ENCODE measurements around the gene GRK3.

The GRK3 gene

GRCh38 chr22:25750569-25751173, 186.2 kb downstream of the GRK3 start:
- in situ Hi-C loops (cut with HindIII; ENCODE audit: low sequenced_read_pairs), result no loop called here

- in situ Hi-C loops (cut with HindIII; ENCODE audit: low sequenced_read_pairs), result no loop called here
Observed at GRCh38 chr22:25751174-25751581, 186.7 kb downstream of the GRK3 start.

GRCh38 chr22:25752615-25753214, 188.2 kb downstream of the GRK3 start:
- in situ Hi-C loops (cut with HindIII; ENCODE audit: low sequenced_read_pairs), result no loop called here

GRCh38 chr22:25753252-25753651, 188.8 kb downstream of the GRK3 start:
- in situ Hi-C loops (cut with HindIII; ENCODE audit: low sequenced_read_pairs), result no loop called here

GRCh38 chr22:25754527-25755202, 190.2 kb downstream of the GRK3 start:
- in situ Hi-C loops (cut with HindIII; ENCODE audit: low sequenced_read_pairs), result no loop called here

- in situ Hi-C loops (cut with HindIII; ENCODE audit: low sequenced_read_pairs), result no loop called here
Observed at GRCh38 chr22:25757686-25758085, 193.2 kb downstream of the GRK3 start.

DNA sequence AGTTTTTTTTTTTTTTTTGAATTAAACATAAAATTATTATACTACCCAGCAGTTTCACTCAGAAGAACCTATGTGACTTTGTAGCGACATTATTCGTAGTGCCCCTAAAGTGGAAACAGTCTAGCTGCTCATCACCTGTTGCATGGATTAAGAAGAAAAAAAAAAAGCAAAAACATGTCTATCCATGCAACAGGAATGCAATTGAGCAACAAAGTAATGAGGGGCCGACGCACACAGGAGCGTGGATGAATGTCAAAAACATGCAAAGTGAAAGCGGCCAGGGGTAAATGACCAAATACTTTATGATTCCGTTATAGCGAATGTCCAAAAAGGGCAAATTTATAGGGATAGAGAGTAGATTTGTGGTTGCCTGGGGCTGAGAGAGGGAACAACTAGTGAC, 193.8 kb downstream of the GRK3 start:
- in situ Hi-C loops (cut with HindIII; ENCODE audit: low sequenced_read_pairs), result no loop called here

DNA sequence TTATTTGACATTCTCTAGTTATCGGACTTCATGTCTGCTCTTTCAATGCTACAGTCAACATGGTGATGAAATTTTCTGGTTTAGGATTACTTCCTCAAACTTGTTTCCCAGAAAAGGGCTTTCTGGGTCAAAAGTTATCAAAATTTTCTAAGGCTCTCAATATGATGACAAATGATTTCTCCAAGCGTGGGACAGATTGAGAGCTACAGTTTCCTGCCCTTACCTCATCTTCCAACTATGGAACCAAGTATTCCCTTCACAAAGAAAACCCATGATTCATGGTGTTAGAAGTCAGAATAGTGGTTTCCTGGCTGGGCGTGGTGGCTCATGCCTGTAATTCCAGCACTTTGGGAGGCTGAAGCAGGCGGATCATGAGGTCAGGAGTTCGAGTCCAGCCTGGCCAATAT, 195.4 kb downstream of the GRK3 start:
- in situ Hi-C loops (cut with HindIII; ENCODE audit: low sequenced_read_pairs), result no loop called here

DNA sequence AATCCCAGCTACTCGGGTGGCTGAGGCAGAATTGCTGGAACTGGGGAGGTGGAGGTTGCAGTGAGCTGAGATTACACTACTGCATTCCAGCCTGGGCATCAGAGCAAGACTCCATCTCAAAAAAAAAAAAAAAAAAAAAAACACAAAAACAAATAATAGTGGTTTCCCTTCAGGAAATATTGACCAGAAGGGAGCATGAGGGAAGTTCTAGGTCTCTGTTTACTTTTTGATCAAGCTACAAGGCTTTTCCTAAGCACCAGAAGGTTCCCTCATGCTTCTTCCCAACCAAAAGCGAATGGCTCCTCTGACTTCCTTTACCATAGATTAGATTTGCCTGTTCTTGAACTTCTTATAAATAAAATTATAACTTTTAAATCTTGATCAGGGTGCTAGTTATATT, 195.8 kb downstream of the GRK3 start:
- in situ Hi-C loops (cut with HindIII; ENCODE audit: low sequenced_read_pairs), result no loop called here

DNA sequence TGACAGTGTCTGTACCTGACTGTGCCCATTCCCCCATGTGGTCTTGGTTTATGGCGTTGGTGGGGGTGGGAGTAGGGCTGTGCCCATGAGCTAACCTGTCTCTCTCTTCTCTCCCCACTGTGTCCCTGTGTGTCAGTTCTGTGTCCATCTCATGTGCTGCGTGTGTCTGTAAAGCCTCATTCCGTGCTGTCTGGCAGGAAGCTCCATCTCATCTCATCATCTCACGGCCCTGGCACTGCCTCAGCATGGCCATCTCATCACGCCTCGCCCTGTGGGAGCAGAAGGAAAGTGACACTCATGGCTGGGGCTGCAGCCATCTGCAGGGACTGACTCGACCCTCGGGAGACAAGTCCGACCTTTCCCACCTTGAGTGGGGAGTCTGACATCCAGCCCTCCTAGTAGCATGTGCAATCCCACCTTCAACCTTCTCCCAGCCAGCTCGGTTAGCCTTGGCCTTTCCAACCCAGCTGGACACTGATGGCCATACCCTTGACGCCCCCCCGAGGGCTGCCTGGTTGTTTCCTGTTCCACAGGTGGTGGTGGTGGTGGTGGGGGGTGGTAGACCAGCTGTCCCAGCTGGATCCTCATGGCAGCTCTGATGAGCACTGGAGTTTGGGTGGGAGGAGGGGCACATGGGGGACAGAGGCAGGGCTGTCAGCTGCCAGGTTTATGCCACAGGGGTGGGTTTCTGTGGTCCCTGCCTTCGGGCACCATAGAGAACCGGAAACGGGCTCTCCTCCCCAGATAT, 196.5 kb downstream of the GRK3 start:
- in situ Hi-C loops (cut with HindIII; ENCODE audit: low sequenced_read_pairs), result no loop called here

GRCh38 chr22:25762147-25762546, 197.7 kb downstream of the GRK3 start:
- in situ Hi-C loops (cut with HindIII; ENCODE audit: low sequenced_read_pairs), result no loop called here

DNA sequence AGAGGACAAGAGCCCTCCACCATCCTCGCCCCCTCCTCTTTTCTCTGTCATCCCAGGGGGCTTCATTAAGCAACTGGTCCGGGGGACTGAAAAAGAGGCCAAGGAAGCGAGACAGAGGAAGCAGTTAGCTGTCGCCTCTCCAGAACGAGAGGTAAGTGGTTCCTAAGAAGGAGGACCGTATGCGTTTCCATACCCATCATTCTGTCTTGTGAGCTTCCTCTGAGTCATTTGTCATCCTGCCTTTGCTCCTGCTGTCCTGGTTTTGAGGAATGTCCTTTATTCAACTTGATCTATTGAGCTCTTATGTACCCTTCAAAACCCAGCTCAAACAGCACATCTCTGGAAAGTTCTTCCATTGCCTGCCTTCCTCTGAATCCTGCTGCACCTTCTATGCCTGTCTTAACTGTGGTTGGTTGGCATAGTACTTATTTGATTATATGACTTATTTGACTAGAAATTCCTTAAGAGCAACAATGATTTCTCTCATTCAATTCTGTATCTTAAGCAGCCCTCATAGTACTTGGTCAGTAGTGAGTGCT, 198.8 kb downstream of the GRK3 start:
- in situ Hi-C loops (cut with HindIII; ENCODE audit: low sequenced_read_pairs), result no loop called here

- in situ Hi-C loops (cut with HindIII; ENCODE audit: low sequenced_read_pairs), result no loop called here
Observed at GRCh38 chr22:25764270-25765015, 200.0 kb downstream of the GRK3 start.

- in situ Hi-C loops (cut with HindIII; ENCODE audit: low sequenced_read_pairs), result no loop called here
Observed at GRCh38 chr22:25765016-25765367, 200.5 kb downstream of the GRK3 start.

GRCh38 chr22:25765801-25766200, 201.3 kb downstream of the GRK3 start:
- in situ Hi-C loops (cut with HindIII; ENCODE audit: low sequenced_read_pairs), result no loop called here

DNA sequence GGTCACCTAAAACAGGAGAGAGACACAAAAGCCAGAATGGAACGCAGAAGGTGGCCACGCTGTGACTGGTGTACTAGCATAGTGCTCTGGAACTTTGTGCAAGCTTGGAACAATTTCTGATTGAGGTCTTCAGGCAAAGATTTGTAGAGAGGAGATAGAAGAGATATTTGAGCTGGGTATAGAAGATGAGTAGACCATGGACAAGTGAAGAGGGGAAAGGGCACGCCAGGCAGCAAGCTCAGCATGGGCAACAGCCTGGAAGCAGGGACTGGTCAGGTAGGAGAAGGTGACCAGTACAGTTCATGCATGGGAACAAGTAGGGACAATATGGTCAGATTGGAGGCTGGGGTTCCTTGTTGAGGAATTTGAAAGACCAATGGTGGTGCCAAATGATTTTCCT, 201.9 kb downstream of the GRK3 start:
- in situ Hi-C loops (cut with HindIII; ENCODE audit: low sequenced_read_pairs), result no loop called here

DNA sequence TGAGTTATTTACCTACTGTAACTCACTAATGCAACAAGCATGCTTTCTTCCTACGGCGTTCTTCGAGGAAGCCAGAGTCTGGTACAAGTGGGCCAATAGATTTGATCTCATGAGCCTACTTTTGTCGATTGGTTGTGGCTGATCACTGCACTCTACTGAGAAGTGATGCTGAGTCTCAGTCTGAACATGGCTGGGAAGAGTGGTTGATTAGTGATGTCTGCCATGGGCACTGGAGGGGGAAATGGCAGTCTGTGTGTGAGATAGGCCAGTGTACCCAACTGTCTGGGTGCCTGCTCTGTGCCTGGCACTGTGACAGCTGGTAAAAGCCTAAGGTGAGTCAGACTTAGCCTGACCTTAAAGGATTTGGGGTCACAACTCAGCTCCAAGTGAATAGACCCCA, 205.9 kb downstream of the GRK3 start:
- in situ Hi-C loops (cut with HindIII; ENCODE audit: low sequenced_read_pairs), result loop anchor here (5.0 kb wide), 1 partner anchor 38 kb away; no protein-coding TSS in a partner anchor

GRCh38 chr22:25772288-25772687, 207.8 kb downstream of the GRK3 start:
- in situ Hi-C loops (cut with HindIII; ENCODE audit: low sequenced_read_pairs), result loop anchor here (5.0 kb wide), 1 partner anchor 40 kb away; no protein-coding TSS in a partner anchor

DNA sequence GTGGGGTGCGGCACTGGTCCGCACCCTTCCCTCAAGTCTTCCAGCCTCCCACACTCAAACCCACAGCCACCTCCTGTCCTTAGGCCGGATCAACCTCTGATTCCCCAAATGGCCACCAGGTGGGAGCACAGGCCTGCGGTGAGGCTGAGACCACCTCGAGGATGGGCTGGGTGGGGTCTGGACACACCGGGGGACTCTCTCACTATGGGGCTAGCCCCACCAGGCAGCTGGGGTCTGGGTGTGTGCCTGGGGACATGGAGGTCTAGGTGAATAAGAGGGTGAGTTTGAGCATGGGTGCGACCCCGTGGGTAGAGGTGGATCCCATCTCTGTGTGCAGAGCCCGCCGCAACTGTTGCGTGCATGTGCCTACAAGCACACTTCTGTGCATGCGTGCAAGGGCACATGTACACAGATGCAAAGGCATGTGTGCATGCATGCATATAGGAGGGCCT, 210.1 kb downstream of the GRK3 start:
- in situ Hi-C loops (cut with HindIII; ENCODE audit: low sequenced_read_pairs), result loop anchor here (5.0 kb wide), 1 partner anchor 42 kb away; no protein-coding TSS in a partner anchor

DNA sequence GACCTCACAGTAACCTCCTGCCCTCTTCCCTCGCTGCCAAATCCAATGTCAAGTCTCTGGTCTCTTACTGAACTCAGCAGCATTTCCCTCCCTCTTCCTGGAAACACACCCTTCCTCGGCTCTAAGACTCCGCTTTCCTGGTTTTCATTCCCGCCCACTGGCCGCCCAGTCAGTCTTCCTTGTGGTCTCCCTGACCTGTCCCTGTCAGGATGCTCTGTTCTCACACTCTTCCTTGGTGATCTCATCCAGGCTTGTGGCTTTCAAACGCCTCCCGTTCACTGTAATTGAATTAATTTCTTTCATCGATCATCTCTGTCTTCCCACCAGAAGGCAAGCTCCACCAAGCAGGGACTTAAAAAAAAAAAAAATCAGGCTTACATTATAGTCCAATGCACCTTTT, 211.1 kb downstream of the GRK3 start:
- in situ Hi-C loops (cut with HindIII; ENCODE audit: low sequenced_read_pairs), result no loop called here

GRCh38 chr22:25777411-25777810, 212.9 kb downstream of the GRK3 start:
- in situ Hi-C loops (cut with HindIII; ENCODE audit: low sequenced_read_pairs), result no loop called here

Data from DLD1 (cell line).